Neuronal stem cell (in vitro differentiated cells): ENCODE results near the gene TCHHL1. TPM values are rescaled to one million over a fixed set of nuclear protein-coding genes. Genes with fewer than 3 reads are reported as not detected.

Experiments used
- DNase-seq: peaks from one replicate; pipeline ENCODE4 v3.0.0-alpha.2; 2013; ENCODE audit warnings: low spot score
- H2AFZ ChIP-seq: one replicate; pipeline ENCODE4 v1.6.1; 2013; ENCODE audit warnings: mild to moderate bottlenecking, low read length, inconsistent platforms
- H2AK5ac ChIP-seq: 2 replicates; pipeline ENCODE4 v1.6.1; 2013; ENCODE audit warnings: low read depth, mild to moderate bottlenecking, inconsistent platforms, low read length, moderate library complexity, mixed read lengths
- H2BK120ac ChIP-seq: 2 replicates; pipeline ENCODE4 v1.6.1; 2013; ENCODE audit warnings: low read depth, mild to moderate bottlenecking, inconsistent platforms, low read length, moderate library complexity, mixed read lengths
- H2BK12ac ChIP-seq: one replicate; pipeline ENCODE4 v1.6.1; 2013; ENCODE audit warnings: low read length, inconsistent platforms
- H2BK15ac ChIP-seq: 2 replicates; pipeline ENCODE4 v1.6.1; 2013; ENCODE audit warnings: mild to moderate bottlenecking, low read length, inconsistent platforms, mixed read lengths
- H2BK5ac ChIP-seq: one replicate; pipeline ENCODE4 v1.6.1; 2013; ENCODE audit warnings: inconsistent platforms, mild to moderate bottlenecking, low read length, moderate library complexity
- H3K14ac ChIP-seq: one replicate; pipeline ENCODE4 v1.6.1; 2013; ENCODE audit warnings: low read length, inconsistent platforms
- H3K18ac ChIP-seq: 2 replicates; pipeline ENCODE4 v1.6.1; 2013; ENCODE audit warnings: low read length, inconsistent platforms
- H3K23ac ChIP-seq: 2 replicates; pipeline ENCODE4 v1.6.1; 2013; ENCODE audit warnings: low read depth, mild to moderate bottlenecking, mixed read lengths, low read length, inconsistent platforms; ENCODE audit not compliant: poor library complexity
- H3K27ac ChIP-seq: replicated peaks from 3 replicates; pipeline ENCODE4 v1.5.1; 2013; ENCODE audit warnings: low read length, inconsistent platforms
- H3K27me3 ChIP-seq, 3 experiments: 2 replicates each; pipeline ENCODE4 v1.6.1; 2013; ENCODE audit warnings: low read length in 3 of 3, mild to moderate bottlenecking in 2 of 3, inconsistent platforms in 1 of 3, low read depth in 1 of 3, mixed read lengths in 1 of 3, moderate library complexity in 1 of 3; ENCODE audit not compliant: control insufficient read depth in 3 of 3, insufficient read depth in 3 of 3
- H3K36me3 ChIP-seq, 2 donors: replicated peaks in 1 of 2; 2 replicates each; pipeline ENCODE4 v1.6.1; 2013; ENCODE audit warnings: low read length in 2 of 2; ENCODE audit not compliant: control insufficient read depth in 2 of 2, insufficient read depth in 2 of 2
- H3K4ac ChIP-seq: 2 replicates; pipeline ENCODE4 v1.6.1; 2013; ENCODE audit warnings: inconsistent platforms, mild to moderate bottlenecking, low read length, moderate library complexity
- H3K4me1 ChIP-seq, 2 donors: 1 replicate in 1 of 2; 2 replicates in 1 of 2; pipeline ENCODE4 v1.6.1; 2013; ENCODE audit warnings: low read length in 2 of 2, low read depth in 1 of 2; ENCODE audit not compliant: control insufficient read depth in 2 of 2, insufficient read depth in 1 of 2
- H3K4me2 ChIP-seq: one replicate; pipeline ENCODE4 v1.6.1; 2013; ENCODE audit warnings: mild to moderate bottlenecking, low read length, inconsistent platforms; ENCODE audit not compliant: insufficient read depth, poor library complexity, severe bottlenecking
- H3K4me3 ChIP-seq, 2 donors: 2 replicates each; pipeline ENCODE4 v1.5.1; 2013; ENCODE audit warnings: low read length in 2 of 2, mild to moderate bottlenecking in 2 of 2, inconsistent platforms in 1 of 2, moderate library complexity in 1 of 2
- H3K79me1 ChIP-seq: one replicate; pipeline ENCODE4 v1.6.1; 2013; ENCODE audit warnings: low read depth, mild to moderate bottlenecking, inconsistent platforms, low read length, moderate library complexity
- H3K9ac ChIP-seq: one replicate; pipeline ENCODE4 v1.6.1; 2013; ENCODE audit warnings: mild to moderate bottlenecking, low read depth, low read length, inconsistent platforms; ENCODE audit not compliant: poor library complexity
- H3K9me3 ChIP-seq, 2 donors: replicated peaks in 1 of 2; 2 replicates each; pipeline versions ENCODE3 to v1.6.1; 2013; ENCODE audit warnings: low read length in 2 of 2, mild to moderate bottlenecking in 2 of 2, inconsistent platforms in 1 of 2, low read depth in 1 of 2, mixed read lengths in 1 of 2, moderate library complexity in 1 of 2; ENCODE audit not compliant: control insufficient read depth in 2 of 2, insufficient read depth in 1 of 2
- H4K8ac ChIP-seq: one replicate; pipeline ENCODE4 v1.6.1; 2013; ENCODE audit warnings: low read depth, mild to moderate bottlenecking, inconsistent platforms, low read length, moderate library complexity
- H4K91ac ChIP-seq: one replicate; pipeline ENCODE4 v1.6.1; 2013; ENCODE audit warnings: low read length, low read depth, mild to moderate bottlenecking, inconsistent platforms; ENCODE audit not compliant: poor library complexity
- WGBS, 2 donors: extraction: QIAGEN DNeasy Blood & Tissue Kit; methylation state at CpG; one replicate each; pipeline ENCODE4 v1.1.7; 2013; ENCODE audit warnings: missing lambda C conversion rate in 2 of 2, mixed read lengths in 1 of 2; ENCODE audit not compliant: insufficient read length in 2 of 2, insufficient replicate concordance in 1 of 2; ENCODE audit errors: extremely low coverage in 2 of 2; 5-methylcytosine and 5-hydroxymethylcytosine counted together
- polyA plus RNA-seq, 2 experiments: library from polyadenylated mRNA; stranded (reverse); fragments of 200-250 nt; gene quantifications; one replicate each; pipeline ENCODE4 v1.2.3, GENCODE V29; 2013

Gene TCHHL1
- polyA plus RNA-seq (2013, experiment 1 of 2), result not detected
- not detected for polyA plus RNA-seq (2013, experiment 2 of 2)

- Histone ChIP-seq H3K4me2 (no peak within 1 kb of the TSS), H2AFZ (no peak within 1 kb of the TSS), H3K27ac (no peak within 1 kb of the TSS), H4K91ac (no peak within 1 kb of the TSS), H3K27me3 (peaks cover 0 to 3% (median 0%) of the 10 kb centered on the region in 3 experiments), H3K4me3 (no peak within 1 kb of the TSS), H2BK12ac (no peak within 1 kb of the TSS), H3K36me3 (no peaks in the 10 kb centered on the region), H3K9me3 (peaks cover 0 to 2% of the 10 kb centered on the region in 2 donors), H2AK5ac (no peak within 1 kb of the TSS), H3K79me1 (no peaks in the 10 kb centered on the region), H3K4me1 (no peaks in the 10 kb centered on the region), H3K23ac (no peak within 1 kb of the TSS), H2BK120ac (no peak within 1 kb of the TSS), H3K9ac (no peak within 1 kb of the TSS), H4K8ac (no peak within 1 kb of the TSS), H3K18ac (no peak within 1 kb of the TSS), H2BK15ac (no peak within 1 kb of the TSS), H3K4ac (no peak within 1 kb of the TSS), H2BK5ac (no peak within 1 kb of the TSS), H3K14ac (no peak within 1 kb of the TSS)
- DNase-seq, result no peak
- no CpG with 5 or more reads among the region's 5 CpGs for WGBS, 2 donors
Measured at GRCh38 chr1:152089014-152089674, at the start of gene TCHHL1. TCHHL1 (minus strand) TSS chr1:152089064; CDS start chr1:152088143, 921 bp downstream.

DNA sequence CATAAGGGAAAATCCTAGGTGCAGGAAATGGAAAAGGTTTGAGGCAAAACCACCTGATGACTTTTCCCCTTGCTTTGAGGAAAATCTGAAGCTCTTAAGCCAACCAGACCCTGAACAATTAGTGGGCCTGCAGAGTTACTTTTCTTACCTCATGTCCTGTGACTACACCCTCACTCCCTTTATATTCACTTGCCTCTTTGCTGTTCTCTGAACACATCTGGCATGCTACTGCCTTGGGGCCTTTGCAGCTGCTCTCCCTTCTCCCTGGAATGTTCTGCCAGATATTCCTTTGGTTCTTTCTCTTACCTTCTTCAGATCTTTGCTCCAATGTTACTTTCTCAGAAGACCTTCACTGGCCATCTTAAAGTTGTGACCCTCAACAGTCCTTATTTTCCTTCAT is 48.4 kb upstream of the TCHHL1 start:
- no peaks in the 10 kb centered on the region for H3K79me1 ChIP-seq
- H3K4me3 ChIP-seq, result no peak overlapping the region
- H3K18ac ChIP-seq, result no peak overlapping the region
- no peak overlapping the region for H3K9ac ChIP-seq
- H2BK120ac ChIP-seq, result no peak overlapping the region
- no peaks in the 10 kb centered on the region for H3K27me3 ChIP-seq
- no peaks in the 10 kb centered on the region for H3K36me3 ChIP-seq
- no peak overlapping the region for H4K91ac ChIP-seq
- H2BK15ac ChIP-seq, result no peak overlapping the region
- no peak overlapping the region for H4K8ac ChIP-seq
- H3K23ac ChIP-seq, result no peak overlapping the region
- no peak overlapping the region for H2BK12ac ChIP-seq
- no peak overlapping the region for H2BK5ac ChIP-seq
- no peak overlapping the region for H3K14ac ChIP-seq
- peaks cover 0 to 4% of the 10 kb centered on the region in 2 donors for H3K9me3 ChIP-seq
- H3K4ac ChIP-seq, result no peak overlapping the region
- H3K4me2 ChIP-seq, result no peak overlapping the region
- H2AFZ ChIP-seq, result no peak overlapping the region
- H3K4me1 ChIP-seq, result no peaks in the 10 kb centered on the region
- no peak overlapping the region for H2AK5ac ChIP-seq
- no peak for DNase-seq
- no peak overlapping the region for H3K27ac ChIP-seq

- Histone ChIP-seq H2AFZ (no peak overlapping the region), H3K4me1 (no peaks in the 10 kb centered on the region), H2BK15ac (no peak overlapping the region), H2BK120ac (no peak overlapping the region), H3K27ac (no peak overlapping the region), H3K14ac (no peak overlapping the region), H2BK12ac (no peak overlapping the region), H3K79me1 (no peaks in the 10 kb centered on the region), H3K36me3 (no peaks in the 10 kb centered on the region), H3K9me3 (peaks cover 0 to 7% of the 10 kb centered on the region in 2 donors), H4K91ac (no peak overlapping the region), H3K23ac (no peak overlapping the region), H3K4ac (no peak overlapping the region), H3K27me3 (peaks cover 0 to 8% (median 0%) of the 10 kb centered on the region in 3 experiments), H3K4me3 (no peak overlapping the region), H3K4me2 (no peak overlapping the region), H2AK5ac (no peak overlapping the region), H3K18ac (no peak overlapping the region), H3K9ac (no peak overlapping the region), H2BK5ac (no peak overlapping the region), H4K8ac (no peak overlapping the region)
- no peak for DNase-seq
Measured at GRCh38 chr1:152130186-152130585, 41.3 kb upstream of the TCHHL1 start.

GRCh38 chr1:152127673-152128072 is 38.8 kb upstream of the TCHHL1 start:
- Histone ChIP-seq H3K9me3 (peaks cover 0 to 10% of the 10 kb centered on the region in 2 donors), H2BK12ac (no peak overlapping the region), H3K4me1 (no peaks in the 10 kb centered on the region), H3K4me3 (no peak overlapping the region), H4K8ac (no peak overlapping the region), H2AFZ (no peak overlapping the region), H2AK5ac (no peak overlapping the region), H3K4me2 (no peak overlapping the region), H3K23ac (no peak overlapping the region), H3K4ac (no peak overlapping the region), H3K18ac (no peak overlapping the region), H3K9ac (no peak overlapping the region), H3K79me1 (no peaks in the 10 kb centered on the region), H2BK5ac (no peak overlapping the region), H3K36me3 (no peaks in the 10 kb centered on the region), H3K27me3 (peaks cover 0 to 8% (median 0%) of the 10 kb centered on the region in 3 experiments), H4K91ac (no peak overlapping the region), H3K14ac (no peak overlapping the region), H3K27ac (no peak overlapping the region), H2BK120ac (no peak overlapping the region), H2BK15ac (no peak overlapping the region)
- no peak for DNase-seq
